Stimulated activated CD4-positive, alpha-beta T cell treated with anti-CD3 and anti-CD28 coated beads, Interleukin-4, amount 100 ng/mL, for 4 hours (primary cell): ENCODE measurements around the gene GET4.
"Not testable (repeated sequence)": the region's sequence is repeated elsewhere in the genome, so short reads cannot be mapped to it uniquely, and the experiment has no call there.

ENCODE experiments used
- DNase-seq, 2 experiments: peaks; one replicate each; pipeline ENCODE4 v3.0.0-alpha.2; 2020

Gene GET4

DNA sequence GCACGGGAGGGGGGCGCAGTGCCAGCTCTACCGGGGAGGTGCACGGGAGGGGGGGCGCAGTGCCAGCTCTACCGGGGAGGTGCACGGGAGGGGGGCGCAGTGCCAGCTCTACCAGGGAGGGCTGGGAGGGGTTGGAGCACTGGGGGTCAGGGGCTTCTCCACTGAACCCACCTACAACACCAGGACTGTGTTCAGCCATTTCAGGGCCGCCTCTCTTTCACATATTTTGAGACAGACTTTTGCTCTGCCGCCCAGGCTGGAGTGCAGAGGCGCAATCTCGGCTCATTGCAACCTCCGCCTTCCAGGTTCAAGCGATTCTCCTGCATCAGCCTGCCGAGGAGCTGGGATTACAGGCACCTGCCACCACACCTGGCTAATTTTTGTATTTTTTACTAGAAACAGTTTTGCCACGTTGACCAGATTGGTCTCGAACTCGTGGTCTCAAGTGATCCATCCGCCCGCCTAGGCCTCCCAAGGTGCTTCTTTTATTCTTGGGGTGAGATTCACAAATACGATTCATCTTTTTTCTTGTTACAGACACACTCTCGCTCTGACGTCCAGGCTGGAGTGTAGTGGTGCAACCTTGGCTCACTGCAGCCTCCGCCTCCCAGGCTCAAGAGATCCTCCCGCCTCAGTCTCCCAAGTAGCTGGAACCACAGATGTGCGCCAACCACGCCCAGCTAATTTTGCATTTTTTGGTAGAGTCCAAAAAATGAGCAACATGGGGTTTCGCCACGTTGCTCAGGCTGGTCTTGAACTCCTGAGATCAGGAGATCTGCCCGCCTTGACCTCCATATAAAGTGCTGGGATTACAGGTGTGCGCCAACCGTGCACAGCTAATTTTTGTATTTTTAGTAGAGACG lies 41.1 kb downstream of the GET4 start:
- DNase-seq = no peak

DNA sequence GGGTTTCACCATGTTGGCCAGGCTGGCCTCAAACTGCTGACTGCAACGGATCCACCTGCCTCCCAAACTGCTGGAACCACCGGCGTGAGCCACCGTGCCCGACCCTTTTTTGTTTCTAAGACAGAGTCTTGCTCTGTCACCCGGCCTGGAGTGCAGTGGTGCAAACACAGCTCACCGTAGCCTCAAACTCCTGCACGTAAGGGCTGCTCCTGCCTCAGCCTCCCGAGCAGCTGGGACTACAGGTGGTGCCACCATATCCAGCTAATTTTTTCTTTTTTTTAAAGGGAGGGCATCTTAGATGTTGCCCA lies 41.7 kb downstream of the GET4 start:
- DNase-seq = no peak

DNA sequence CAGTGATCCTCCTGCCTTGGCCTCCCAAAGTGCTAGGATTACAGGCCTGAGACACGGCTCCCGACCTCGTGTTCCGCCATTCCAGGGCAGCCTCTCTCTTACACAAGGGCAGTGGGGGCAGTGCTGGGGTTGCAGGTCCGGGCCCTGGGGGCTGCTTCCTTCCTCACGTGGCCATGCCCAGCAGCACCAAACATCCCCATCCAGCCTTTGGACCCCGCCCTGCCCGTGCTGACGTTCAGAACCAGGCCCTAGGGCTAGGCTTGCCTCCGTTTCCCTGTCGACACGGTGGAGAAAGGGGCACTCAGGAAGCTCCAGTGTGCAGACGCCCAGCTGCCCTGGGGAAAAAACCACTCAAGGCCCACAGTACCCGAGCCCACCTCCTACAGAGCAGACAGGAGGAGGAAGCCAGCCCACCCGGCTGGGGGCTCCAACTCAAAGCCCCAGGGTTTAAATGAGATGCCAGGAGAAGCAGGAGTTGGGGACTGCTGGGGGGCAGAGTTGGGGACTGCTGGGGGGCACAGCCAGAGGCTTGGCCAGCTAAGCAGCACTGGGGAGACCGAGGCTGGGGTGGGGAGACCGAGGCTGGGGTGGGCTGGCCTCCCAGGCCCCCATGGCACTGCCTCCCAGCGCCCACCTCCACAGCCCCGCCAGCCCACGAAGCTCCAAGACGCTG lies 42.2 kb downstream of the GET4 start:
- DNase-seq = no peak

DNA sequence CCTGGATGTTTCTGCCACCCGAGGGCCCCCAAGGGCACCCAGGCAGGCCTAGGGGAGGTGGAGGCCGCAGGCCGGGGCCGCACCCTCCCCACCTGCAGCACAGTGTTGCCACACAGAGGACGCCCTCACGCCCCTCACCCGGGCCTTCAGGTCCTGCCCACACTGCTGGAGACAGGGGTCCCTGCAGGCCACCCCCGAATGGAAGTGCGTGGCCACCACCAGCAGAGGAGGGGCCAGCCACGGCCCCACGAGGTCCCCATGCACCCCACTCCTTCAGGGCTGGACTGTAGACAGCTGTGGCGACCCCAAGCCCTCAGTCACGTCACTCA lies 42.7 kb downstream of the GET4 start:
- no peak for DNase-seq

DNA sequence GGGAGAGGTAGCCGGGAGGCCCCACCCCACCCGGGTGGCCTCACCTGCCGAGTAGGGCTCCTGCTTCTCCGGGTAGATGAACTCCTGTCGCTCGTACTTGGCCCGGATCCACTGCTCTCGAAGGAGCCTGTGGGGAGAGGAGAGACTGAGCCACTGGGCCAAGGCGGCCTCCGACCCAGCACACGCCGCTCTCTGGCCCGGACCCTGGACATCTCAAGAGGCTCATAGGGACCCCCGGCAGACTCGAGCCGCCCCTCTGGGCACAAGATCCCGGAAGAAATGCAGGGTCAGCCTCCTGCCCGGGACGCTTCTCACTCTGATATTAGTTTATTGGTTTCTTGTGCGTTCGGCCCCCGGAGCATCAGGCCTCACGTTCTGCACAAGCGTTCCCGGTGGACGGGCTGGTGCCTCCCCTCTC lies 43.6 kb downstream of the GET4 start:
- DNase-seq = no peak

DNA sequence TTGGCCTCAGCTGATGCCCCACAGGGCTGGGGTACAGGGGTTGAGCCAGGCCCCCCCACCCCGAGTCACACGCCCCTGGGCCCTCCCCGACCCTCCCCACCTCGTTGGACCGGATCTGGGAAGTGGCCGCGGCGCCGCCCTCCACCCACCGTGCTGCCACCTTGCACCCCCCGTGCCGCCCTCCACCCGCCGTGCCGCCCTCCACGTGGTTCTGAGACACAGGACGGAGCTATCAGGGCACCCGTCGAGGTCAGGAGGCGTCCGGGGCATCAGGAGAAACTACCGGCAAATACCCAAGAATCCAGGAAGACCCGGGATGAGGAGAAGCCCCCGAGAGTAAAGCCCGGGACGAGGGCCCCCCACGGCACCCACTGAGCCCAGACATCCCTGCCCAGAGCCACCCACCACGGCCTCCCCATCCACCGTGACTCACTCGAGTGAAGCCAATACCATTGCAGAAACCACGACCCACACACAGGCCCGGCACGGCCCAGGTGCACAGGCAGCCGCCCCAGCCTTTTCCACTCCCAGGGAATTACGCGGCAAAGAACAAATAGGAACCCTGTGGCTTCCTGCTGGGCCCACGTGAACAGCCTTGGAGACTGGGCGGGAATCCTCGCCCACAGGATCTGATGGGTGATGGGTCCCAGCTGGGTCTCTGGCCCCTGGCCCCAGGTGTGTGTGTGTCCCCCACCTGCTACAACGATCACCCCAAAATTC lies 44.2 kb downstream of the GET4 start:
- peak; percentile 35 to 39 for DNase-seq

DNA sequence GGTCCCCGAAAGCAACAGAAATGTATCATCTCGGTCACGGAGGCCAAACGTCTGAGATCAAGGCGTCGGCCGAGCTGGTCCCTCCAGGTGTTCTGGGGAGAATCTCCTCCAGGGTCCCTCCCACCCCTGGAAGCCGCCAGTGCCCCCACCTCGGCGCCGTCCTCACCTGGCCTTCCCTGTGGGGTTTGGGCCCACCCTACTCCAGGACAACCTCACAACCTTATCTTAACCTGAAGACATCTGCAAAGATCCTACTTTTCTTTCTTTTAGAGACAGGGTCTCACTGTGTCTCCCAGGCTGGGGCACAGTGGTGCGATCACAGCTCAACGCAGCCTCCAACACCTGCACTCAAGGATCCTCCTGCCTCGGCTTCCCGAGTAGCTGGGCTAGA lies 44.7 kb downstream of the GET4 start:
- DNase-seq = no peak

DNA sequence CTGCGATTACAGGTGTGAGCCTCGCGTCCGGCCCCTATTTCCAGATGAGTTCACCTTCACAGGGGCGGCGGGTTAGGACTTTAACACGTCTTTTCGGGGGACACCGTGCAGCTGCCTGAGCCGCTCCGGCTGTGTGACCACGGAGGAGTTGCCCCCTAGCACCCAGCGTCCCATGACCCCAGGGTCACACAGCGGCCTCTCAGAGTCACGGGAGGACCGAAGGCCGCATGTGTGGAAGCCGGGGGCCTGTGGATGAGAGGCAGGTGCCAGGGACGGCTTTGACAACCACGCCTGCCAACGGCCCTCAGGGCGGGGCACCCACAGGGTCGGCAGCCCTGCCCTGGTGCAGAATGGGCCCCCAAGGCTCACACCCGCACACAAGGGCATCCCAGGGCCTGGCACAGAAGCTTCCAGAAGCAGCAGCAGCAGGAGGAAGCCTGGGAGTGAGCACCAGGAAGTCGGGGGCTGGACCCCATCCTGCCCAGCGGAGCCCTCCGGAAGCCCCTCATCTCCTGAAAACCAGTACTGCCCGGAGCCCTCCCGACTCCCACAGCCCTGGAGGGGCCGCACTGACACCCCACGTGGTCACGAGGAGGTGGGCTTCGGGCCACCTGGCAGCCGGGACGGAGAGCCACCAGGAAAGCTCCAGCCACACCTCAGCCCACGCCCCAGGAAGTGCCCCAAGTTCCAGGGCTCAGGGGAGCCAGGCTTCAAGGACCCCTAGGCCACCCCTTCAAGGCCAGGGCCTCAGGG lies 45.4 kb downstream of the GET4 start:
- DNase-seq = no peak

DNA sequence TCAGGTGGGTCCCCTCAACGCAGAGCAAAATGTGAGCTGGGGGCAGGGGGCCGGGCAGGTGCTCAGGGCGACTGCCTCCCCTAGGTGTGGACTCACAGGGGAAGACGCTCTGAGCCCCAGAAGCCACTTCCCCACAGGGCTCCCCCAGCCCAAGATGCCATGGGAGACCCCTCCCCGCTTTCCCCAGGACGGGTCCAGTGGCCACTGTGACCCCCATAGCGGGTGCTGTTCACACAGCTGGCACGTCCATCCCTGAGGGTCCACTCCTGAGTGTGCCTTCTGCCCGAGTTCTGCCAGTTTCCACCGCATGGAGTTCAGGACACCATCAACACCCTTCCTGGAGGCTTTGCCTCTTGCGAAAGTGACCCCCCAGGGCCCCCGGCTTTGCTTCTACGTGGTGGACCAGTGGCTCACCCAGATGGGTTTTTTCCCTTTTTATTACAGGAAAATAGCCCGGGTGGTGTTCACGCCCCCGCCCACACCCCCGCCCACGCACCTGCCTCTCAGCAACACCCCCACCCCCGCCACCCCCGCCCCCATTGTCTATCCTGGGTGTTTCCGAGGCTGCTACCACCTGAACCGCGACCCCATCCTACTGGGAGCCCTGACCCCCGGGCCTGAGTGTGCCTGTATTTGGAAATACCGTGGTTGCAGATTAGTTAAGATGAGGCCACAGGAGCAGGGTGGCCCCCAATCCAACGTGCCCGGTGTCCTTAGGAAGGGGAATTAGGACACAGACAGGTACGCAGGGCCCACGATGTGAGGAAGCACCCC lies 46.2 kb downstream of the GET4 start:
- peak; percentile 50 to 61 for DNase-seq

DNA sequence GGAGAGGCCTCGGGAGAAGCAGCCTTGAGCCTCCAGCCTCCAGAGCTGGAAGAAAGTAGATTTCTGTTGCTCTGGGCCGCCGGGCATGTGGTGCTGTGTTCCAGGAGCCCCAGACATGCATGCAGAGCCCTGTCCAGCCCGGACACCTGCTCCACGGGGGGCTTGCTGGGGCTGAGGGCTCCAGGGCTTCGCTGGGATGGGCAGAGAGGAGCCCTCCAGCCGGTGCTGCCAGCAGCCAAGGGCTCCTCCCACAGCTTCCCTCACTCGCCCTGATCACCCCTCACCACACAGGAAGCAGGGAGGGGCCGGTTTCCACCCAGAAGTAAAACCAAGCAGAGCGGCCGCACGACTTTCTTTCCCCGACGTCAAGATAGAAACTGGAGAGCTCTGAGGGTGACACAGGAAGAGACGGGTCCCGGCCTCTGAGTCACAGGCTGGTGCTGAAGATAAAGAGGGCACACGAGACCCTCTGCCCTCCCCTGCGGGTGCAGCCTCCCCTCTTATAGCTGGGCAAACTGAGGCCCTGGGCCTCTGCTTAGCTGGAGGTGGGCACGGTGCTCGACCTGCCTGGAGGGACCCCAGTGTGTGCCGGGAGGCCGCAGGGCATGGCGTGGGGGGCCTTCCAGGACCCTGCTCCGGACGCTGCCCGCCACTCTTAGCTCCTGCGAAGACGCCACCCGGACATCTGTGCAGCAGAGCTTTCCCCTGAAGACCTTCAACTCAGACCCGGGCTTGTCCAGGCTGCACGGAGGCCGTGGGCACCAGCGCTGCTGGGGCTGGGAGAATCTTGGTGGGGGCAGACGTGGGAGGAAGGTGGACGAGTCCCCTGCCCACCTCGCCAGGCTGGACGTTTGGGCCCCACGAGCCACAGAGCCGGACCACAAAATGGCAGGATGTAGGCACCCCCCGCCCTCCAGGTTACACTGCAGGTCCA lies 47.0 kb downstream of the GET4 start:
- DNase-seq = peak; percentile 84 to 93

DNA sequence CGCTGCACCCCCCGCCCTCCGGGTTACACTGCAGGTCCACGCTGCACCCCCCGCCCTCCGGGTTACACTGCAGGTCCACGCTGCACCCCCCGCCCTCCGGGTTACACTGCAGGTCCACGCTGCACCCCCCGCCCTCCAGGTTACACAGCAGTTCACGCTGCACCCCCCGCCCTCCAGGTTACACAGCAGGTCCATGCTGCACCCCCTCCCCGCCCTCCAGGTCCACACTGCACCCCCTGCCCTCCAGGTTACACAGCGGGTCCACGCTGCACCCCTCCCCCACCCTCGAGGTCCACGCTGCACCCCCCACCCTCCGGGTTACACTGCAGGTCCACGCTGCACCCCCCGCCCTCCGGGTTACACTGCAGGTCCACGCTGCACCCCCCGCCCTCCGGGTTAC lies 47.7 kb downstream of the GET4 start:
- not testable (repeated sequence) for DNase-seq

DNA sequence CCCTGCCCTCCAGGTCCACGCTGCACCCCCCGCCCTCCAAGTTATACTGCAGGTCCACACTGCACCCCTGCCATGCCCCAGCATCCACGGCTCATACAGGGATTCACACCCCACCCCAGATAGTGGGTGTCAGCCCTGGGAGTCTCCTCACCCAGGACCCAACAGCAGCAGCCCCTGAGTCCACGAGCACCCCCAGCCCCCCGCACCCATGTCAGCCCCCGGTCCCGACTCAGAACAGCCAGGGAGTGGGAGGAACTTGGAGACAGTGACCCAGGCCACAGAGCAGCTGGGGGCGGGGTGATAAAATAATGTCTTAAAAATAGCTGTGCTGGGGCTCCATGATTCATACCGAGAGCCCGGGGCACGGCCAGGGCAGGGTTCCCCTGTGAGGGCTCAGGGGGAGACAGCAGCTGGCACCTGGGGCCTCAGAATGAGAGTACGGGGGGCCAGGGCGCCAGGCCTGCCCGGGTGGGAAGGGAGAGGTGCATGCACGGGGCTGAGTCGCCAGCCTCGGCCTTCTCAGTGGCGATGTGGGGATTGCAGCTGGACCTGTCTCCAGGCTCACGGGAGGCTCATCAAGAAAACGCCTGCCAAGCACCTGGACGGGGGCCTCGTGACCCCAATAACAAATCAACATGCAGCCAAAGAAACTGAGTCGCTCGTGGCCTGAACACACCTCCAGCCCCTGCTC lies 48.3 kb downstream of the GET4 start:
- peak; percentile 43 to 55 for DNase-seq

DNA sequence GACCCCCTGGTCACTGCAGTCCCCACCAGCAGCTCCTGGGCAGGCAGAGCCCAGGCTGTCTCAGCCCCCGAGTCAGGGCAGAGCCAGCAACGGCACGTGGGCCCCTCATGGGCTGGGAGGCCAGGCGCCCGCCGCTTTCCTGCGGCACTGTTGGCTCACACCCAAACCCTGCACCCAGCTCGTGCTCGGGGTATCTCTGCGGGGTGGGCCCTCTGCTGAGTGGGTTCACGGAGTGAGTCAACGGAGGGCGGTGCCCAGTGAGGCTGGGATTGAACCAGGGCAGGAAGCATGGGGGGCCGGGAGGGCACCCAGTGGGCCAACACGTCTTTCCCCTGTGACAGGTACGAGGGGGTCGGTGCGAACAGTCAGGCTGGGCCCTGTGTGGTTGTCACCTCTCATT lies 49.2 kb downstream of the GET4 start:
- no peak for DNase-seq

DNA sequence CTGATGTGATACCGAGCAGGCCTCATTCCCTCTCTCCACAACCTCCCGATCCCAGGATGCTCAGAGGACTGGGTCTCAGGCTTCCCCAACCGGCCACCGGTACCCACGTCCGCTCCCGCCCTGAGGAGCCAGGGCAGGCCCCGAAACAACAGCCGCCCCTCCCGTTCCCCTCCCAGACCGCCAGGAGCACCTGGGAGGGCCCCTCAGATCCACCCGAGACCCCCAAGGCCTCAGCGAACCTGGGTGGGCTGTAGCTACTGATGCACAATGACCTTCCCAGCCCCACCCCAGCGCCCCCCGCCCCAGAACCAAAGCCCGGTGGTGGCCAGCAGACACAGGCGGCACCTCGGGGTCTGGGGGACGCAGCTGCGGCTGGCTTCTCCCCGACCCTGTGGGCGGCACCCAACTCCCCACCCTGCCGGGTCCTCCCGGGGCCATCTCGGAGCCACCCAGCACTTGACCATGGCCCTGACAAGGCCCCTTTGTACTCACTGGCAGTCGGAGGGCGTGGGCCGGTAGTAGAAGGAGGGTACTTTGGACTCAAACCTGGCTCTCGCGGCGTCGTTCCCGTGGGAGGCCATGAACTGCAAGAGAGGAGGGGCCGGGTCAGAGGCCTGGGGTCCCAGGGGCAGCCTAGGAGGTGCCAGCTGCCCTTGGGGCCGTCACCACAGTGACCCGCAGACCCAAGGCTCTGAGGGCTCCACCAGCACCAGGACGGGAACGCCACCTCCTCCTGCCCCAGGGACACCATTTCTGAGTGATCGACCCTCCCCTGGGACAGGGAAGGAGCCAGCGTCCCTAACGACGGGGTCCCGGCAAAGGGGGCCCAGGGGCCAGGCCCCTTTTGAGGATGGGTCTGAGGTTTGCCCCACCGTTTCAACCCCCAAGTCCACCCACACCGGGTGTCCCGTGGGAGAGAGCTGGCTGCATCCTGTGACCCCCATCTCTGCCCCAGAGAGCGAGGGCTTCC lies 50.0 kb downstream of the GET4 start:
- peak in 1 of 2 experiments; percentile 0 for DNase-seq

DNA sequence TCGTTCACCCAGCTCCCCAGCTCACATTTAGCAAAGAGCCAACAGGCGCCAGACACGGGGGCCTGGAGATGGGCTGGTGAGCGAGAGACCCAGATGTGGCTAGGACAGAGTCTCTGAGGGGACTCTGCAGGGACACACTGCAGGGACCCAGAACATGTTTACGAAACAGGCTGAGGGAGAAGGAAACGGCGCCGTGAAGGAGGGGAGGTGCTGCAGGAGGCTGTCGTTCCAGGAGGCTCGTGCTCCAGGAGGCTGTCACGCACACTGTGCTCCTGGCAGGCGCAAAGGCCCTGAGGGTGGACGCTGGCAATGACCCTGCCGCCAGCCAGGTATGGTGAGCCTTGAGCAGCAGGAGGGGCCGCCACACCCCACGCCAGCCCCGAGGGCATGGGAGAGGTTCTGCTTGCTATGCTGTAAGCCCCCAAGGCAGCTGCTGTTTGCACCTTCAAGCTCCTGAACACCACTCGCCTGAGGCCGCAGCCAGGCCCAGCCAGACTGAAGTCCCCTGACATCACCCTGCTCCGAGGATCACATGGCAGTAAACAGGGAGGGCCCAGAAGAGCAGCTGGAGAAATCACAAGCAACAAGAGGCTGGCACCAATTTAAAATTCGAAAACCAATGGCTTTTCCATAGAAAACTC lies 50.8 kb downstream of the GET4 start:
- DNase-seq = peak in 1 of 2 experiments; percentile 0

DNA sequence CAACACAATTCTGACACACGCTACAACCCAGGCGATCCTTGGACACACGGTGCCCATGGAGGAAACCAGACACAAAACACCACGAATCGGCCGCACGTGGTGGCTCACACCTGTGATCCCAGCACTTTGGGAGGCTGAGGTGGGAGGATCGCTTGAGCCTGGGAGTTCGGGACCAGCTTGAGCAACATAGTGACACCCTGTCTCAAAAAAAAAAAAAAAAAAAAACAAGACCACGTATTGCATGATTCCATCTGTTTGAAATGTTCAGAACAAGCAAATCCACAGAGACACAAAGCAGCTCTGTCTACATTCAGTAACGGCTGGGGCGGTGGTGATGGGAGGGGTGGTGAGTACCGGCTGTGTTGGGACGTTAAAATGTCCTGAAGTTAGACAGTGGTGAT lies 53.0 kb downstream of the GET4 start:
- DNase-seq = no peak

DNA sequence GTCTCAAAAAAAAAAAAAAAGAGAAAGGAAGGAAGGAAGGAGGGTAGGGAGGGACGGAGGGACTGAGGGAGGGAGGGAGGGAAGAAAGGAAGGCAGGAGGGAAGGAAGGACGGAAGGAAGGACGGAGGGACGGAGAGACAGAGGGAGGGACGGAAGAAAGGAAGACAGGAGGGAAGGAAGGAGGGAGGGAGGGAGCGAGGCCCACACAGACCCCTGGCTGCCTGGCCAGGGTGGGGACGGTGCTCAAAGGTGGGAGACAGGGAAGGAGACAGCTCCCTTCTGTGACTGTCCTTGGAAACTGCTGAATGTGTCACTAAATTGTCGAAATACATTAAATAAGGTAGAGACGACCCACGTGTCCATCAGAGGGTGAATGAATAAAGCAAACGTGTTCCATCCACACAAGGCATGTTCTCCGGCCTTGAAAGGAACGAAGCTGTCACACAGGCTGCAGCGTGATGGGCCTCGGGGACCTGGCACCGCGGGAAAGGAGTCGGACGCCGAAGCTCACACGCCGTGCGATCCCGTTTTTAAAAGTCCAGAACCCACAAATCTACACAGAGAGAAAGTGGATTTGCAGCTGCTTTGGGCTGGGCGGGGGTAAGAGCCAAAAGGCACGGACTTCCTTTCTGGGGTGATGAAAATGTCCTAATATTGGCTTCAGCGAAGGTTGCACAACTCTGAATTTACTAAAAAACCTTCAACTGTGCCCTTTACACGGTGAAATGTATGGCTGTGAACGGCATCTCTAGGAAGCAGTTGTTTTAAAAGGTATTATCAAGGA lies 54.8 kb downstream of the GET4 start:
- DNase-seq = no peak
